Transverse colon (tissue), 4 donors: ENCODE data around the gene HP1BP3. TPM values are rescaled to one million over a fixed set of nuclear protein-coding genes. Genes with fewer than 3 reads are reported as not detected.

Source experiments
- DNase-seq: peaks from one replicate; pipeline ENCODE4 v3.0.0-alpha.2; 2019
- H3K27ac ChIP-seq, 4 donors: fragments of 200-600 bp; sonication (generic); 2 replicates each; pipeline ENCODE4 v1.5.1; 2016 to 2018; ENCODE audit warnings: inconsistent platforms in 4 of 4
- H3K27me3 ChIP-seq: fragments of 200-600 bp; sonication (generic); 2 replicates; pipeline ENCODE4 v1.5.1; 2017; ENCODE audit warnings: inconsistent platforms
- H3K36me3 ChIP-seq, 4 donors: fragments of 200-600 bp; sonication (generic); 2 replicates each; pipeline ENCODE4 v1.5.1; 2017 to 2019; ENCODE audit warnings: inconsistent platforms in 4 of 4
- H3K4me1 ChIP-seq, 4 donors: fragments of 200-600 bp; sonication (generic); 2 replicates each; pipeline ENCODE4 v1.5.1; 2017 to 2020; ENCODE audit warnings: inconsistent platforms in 4 of 4
- H3K4me3 ChIP-seq, 4 donors: fragments of 200-600 bp; sonication (generic); 1 replicate in 1 of 4; 2 replicates in 3 of 4; pipeline versions ENCODE4 v1.5.1 to v1.6.1; 2017 to 2019; ENCODE audit warnings: inconsistent platforms in 4 of 4
- H3K9me3 ChIP-seq, 2 donors: fragments of 200-600 bp; sonication (generic); 2 replicates each; pipeline ENCODE4 v1.5.1; 2017 to 2019; ENCODE audit warnings: inconsistent platforms in 2 of 2
- CTCF ChIP-seq, 5 experiments: fragments of 200-600 bp in 3 of 5; fragments of 450-650 bp in 2 of 5; sonication (generic) in 3 of 5; IDR thresholded peaks; 1 replicate in 2 of 5; 2 replicates in 3 of 5; pipeline ENCODE4 v1.5.1; 2016 to 2017; ENCODE audit warnings: antibody characterized with exemption in 5 of 5, inconsistent platforms in 3 of 5, mild to moderate bottlenecking in 2 of 5, moderate library complexity in 1 of 5
- EP300 ChIP-seq: sonication (generic); formaldehyde crosslinking; IDR thresholded peaks from one replicate; pipeline ENCODE4 v1.6.1; 2017; ENCODE audit warnings: antibody characterized with exemption, low read depth
- POLR2A ChIP-seq: fragments of 450-650 bp; IDR thresholded peaks from one replicate; pipeline ENCODE4 v1.6.1; 2016; ENCODE audit warnings: antibody characterized with exemption, mild to moderate bottlenecking, moderate library complexity
- POLR2AphosphoS5 ChIP-seq, 3 donors: sonication (generic); formaldehyde crosslinking; IDR thresholded peaks; one replicate each; pipeline ENCODE4 v1.6.1; 2016; ENCODE audit warnings: antibody characterized with exemption in 3 of 3
- WGBS, 2 donors: methylation state at CpG; one replicate each; pipeline ENCODE4 v1.1.5; 2018; ENCODE audit warnings: low coverage in 1 of 2; 5-methylcytosine and 5-hydroxymethylcytosine counted together
- in situ Hi-C, 4 donors: fragments of 200-750 bp; cut with MboI; loops; one replicate each; pipeline versions ENCODE4 v1.15.0 to v1.15.1; 2017; ENCODE audit warnings: low sequenced_read_pairs in 3 of 4, low pct_ligation_motif_present in 1 of 4, low pct_unique_long_range_greater_than_20kb in 1 of 4
- intact Hi-C: fragments of 100-400 bp; cut with DNase I; formaldehyde crosslinking; loops from one replicate; pipeline ENCODE4 v1.15.1; 2023; ENCODE audit warnings: low total_unique reads
- total RNA-seq, 4 donors: library from RNA; depleted of rRNA; stranded (reverse); fragments of >200 nt; gene quantifications; one replicate each; pipeline ENCODE4 v1.1.0, GENCODE V29; 2016

The HP1BP3 gene
- total RNA-seq, 4 donors from 2014 or later: 143 to 272 (median 197) TPM

- no peak for TF ChIP-seq CTCF (IDR thresholded peaks at IDR 0.05)
- TF ChIP-seq POLR2A: no peak
- no peak for TF ChIP-seq EP300
- TF ChIP-seq POLR2AphosphoS5 (IDR thresholded peaks at IDR 0.05): no peak
- DNase-seq: no peak
- H3K27ac ChIP-seq: no peak overlapping the region
- no peak overlapping the region for H3K4me3 ChIP-seq
- H3K27me3 ChIP-seq: peaks cover 50% of the 10 kb centered on the region
- no peaks in the 10 kb centered on the region for H3K36me3 ChIP-seq
- H3K9me3 ChIP-seq: no peaks in the 10 kb centered on the region
- H3K4me1 ChIP-seq: peaks cover 7 to 14% (median 14%) of the 10 kb centered on the region in 4 donors
- in situ Hi-C loops (no loop called here), intact Hi-C loops (no loop called here)
- 51% methylated on average over 6 of the region's 13 CpGs; no CpG with 5 or more reads in 1 of the 2 donors for WGBS, 2 donors
Measured at GRCh38 chr1:20727746-20728316, 59.3 kb downstream of the HP1BP3 start.

DNA sequence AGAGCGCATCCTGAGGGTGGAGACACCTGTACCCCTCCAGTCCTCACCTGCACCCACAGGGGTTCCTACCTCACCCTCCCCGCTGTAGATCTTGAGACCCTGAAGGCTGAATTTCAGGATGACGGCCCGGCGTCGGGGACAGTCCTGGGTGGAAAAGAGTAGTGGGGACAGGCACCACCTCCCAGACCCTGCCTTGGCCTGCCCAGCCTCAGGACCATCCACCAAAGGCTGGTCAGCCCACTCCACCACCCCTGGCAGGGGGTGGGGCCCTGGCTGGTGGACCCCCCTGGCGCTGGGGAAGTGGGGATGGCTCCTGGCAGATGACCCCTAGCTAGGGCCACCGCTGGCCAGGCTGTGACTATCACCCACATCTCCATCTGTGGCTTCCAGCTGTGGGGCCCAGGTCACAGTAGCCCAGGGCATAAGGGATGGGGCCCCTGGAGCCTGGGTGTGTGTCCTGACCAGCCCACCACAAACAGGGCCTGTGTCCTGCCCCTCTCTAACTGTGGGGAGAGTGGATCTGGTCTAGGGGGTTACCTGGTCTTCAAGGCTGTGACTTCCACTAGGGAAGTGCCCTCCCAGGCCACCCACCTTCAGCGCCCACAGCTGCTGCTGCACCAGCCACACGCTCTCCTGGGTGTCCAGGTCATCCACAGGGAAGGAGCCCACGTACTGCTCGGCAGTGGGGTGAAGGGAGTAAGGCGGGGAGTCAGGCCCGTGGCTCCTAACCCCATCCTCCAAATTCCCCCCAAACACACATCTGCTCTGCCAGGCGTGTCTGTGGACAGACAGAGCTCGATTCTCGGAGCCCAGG lies 60.0 kb downstream of the HP1BP3 start:
- no peak for DNase-seq
- 93% methylated on average over 16 of the region's 17 CpGs; no CpG with 5 or more reads in 1 of the 2 donors for WGBS, 2 donors
- TF ChIP-seq POLR2AphosphoS5 (IDR thresholded peaks at IDR 0.05): no peak
- no peak for TF ChIP-seq POLR2A
- no peak for TF ChIP-seq EP300
- TF ChIP-seq CTCF (IDR thresholded peaks at IDR 0.05): no peak

GRCh38 chr1:20726118-20726911 lies 60.8 kb downstream of the HP1BP3 start:
- Histone ChIP-seq H3K9me3 (no peaks in the 10 kb centered on the region), H3K36me3 (no peaks in the 10 kb centered on the region), H3K4me1 (peaks cover 0 to 1% (median under 1%) of the 10 kb centered on the region in 4 donors), H3K27me3 (peaks cover 35% of the 10 kb centered on the region), H3K27ac (no peak overlapping the region), H3K4me3 (no peak overlapping the region)
- intact Hi-C loops (no loop called here), in situ Hi-C loops (no loop called here)
- no peak for DNase-seq
- TF ChIP-seq POLR2A: no peak
- no peak for TF ChIP-seq CTCF (IDR thresholded peaks at IDR 0.05)
- TF ChIP-seq EP300: no peak
- TF ChIP-seq POLR2AphosphoS5 (IDR thresholded peaks at IDR 0.05): no peak
- WGBS, 2 donors: 64% methylated on average over 17 of the region's 25 CpGs; no CpG with 5 or more reads in 1 of the 2 donors

More for the DNA sequence above, 60.0 kb downstream of the HP1BP3 start:
- no peaks in the 10 kb centered on the region for H3K9me3 ChIP-seq
- intact Hi-C loops (no loop called here), in situ Hi-C loops (no loop called here)
- H3K4me3 ChIP-seq: no peak overlapping the region
- H3K4me1 ChIP-seq: peaks cover under 1 to 7% (median 7%) of the 10 kb centered on the region in 4 donors
- H3K27me3 ChIP-seq: peaks cover 43% of the 10 kb centered on the region
- no peaks in the 10 kb centered on the region for H3K36me3 ChIP-seq
- no peak overlapping the region for H3K27ac ChIP-seq
